GM08714 (cell line): ENCODE data around the gene FBXW7.

Experiments
- H3K4me3 ChIP-seq: fragments of 200-500 bp; sonication (Bioruptor generic); 2 replicates; pipeline ENCODE4 v1.5.1; 2014; ENCODE audit warnings: mild to moderate bottlenecking, low read length, inconsistent platforms
- ZNF274 ChIP-seq: IDR thresholded peaks from 2 replicates; pipeline ENCODE4 v1.6.1; 2012; ENCODE audit warnings: mild to moderate bottlenecking, low read depth, low read length

The FBXW7 gene

DNA sequence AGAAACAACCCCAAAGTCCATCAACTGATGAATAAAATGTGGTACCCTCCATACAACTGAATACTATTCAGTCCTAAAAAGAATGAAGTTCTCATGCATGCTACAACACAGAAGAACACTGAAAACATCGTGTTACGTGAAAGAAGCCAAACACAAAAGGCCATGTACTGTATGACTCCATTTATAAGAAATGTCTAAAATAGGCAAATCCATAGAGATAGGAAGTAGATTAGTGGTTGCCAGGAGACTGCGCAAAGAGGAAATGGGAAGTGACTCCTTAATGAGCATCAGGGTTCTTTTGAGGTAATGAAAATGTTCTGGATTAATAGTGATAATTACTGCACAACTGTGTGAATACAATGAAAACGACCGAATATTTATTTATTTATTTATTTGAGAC, 23.4 kb downstream of the FBXW7 start:
- H3K4me3 ChIP-seq: no peak overlapping the region
- TF ChIP-seq ZNF274: no peak

GRCh38 chr4:152510349-152511147, 25.3 kb downstream of the FBXW7 start:
- no peak for TF ChIP-seq ZNF274
- H3K4me3 ChIP-seq: peak overlapping the region; percentile 80

DNA sequence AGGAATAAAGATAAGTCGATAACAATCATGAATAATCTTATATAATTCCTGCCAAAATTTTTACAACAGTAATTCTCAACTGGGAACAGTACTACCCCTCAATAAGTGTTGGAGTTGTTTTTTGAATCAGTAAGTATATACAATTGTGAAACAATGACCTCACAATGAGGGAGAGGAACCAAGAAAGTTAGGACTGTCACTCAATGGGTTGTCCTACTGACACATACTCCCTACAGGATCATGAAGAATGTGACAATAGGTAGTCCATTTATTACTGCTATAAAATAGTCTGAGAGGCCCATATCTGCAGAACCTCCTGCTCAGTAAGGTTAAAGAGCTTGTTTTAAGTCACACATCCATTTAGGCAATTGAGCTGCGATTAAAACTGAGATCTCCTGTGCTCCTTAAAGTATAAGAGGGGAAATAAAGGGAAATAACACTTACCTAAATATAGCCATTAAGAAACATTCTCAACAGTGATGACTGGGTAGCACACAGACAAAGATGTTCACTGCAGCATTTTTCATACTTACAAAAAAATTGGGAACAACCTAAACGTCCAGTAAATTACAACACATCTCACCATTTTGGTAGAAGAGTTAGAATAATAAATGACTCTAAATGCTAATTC, 26.2 kb downstream of the FBXW7 start:
- no peak overlapping the region; the same call in 1 of the 2 replicates for H3K4me3 ChIP-seq
- no peak for TF ChIP-seq ZNF274

DNA sequence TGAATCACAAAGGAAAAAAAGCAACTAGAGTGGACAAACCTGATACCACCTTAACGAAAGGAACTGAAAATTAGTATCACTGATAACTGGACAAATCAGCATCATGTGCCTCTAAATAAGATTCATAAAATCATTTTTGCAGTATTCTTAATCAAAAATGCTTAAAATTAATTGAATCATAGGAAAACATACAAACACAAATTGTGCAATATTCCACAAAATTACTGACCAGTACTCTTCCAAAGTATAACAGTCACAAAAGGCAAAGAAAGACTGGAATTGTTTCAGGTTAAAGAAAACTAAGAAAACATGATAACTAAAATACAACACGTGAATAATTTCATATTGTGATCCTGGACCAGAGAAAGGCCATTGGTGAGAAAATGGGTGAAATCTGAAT, 27.1 kb downstream of the FBXW7 start:
- TF ChIP-seq ZNF274: no peak
- no peak overlapping the region for H3K4me3 ChIP-seq

GRCh38 chr4:152508386-152508785, 27.5 kb downstream of the FBXW7 start:
- no peak for TF ChIP-seq ZNF274
- no peak overlapping the region for H3K4me3 ChIP-seq

DNA sequence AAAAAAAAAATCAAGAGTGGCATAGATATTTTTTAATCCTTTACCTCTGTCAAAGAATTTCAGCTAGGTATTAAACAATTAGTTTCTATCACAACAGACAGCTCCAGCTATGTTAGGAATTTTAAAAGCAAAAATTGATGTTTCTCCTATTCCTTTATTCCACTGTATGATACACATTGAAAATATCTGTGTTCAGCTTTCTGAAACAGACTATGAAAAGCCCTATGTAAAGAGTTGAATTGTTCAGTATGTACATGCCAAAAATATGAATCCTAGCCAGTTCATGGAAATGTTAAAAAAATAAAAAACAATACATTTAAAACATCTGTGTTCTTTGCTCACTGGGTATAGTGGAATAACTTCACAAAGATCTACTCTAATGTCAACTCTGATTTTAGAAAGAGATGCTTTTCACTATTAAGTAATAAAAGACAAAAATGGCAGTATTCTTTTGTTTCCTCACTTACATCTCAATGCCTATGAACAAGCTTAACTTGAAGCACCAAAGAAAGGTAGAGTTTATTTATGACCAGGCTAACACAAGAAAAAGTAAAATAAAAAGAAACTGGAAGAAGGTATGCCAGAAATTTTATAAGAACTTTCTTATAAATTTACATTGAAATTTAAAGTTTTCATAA, 32.1 kb downstream of the FBXW7 start:
- no peak overlapping the region for H3K4me3 ChIP-seq
- no peak for TF ChIP-seq ZNF274

- no peak overlapping the region; the same call in 1 of the 2 replicates for H3K4me3 ChIP-seq
- TF ChIP-seq ZNF274: no peak
These were observed 33.9 kb downstream of the FBXW7 start for GRCh38 chr4:152501846-152502536.

- TF ChIP-seq ZNF274: no peak
- H3K4me3 ChIP-seq: no peak overlapping the region; the same call in 1 of the 2 replicates
These were observed 35.0 kb downstream of the FBXW7 start for GRCh38 chr4:152500800-152501434.

- no peak for TF ChIP-seq ZNF274
- H3K4me3 ChIP-seq: no peak overlapping the region
These were observed 35.6 kb downstream of the FBXW7 start for GRCh38 chr4:152500275-152500674.

GRCh38 chr4:152499344-152499743, 36.5 kb downstream of the FBXW7 start:
- TF ChIP-seq ZNF274: no peak
- H3K4me3 ChIP-seq: no peak overlapping the region; the same call in 1 of the 2 replicates

DNA sequence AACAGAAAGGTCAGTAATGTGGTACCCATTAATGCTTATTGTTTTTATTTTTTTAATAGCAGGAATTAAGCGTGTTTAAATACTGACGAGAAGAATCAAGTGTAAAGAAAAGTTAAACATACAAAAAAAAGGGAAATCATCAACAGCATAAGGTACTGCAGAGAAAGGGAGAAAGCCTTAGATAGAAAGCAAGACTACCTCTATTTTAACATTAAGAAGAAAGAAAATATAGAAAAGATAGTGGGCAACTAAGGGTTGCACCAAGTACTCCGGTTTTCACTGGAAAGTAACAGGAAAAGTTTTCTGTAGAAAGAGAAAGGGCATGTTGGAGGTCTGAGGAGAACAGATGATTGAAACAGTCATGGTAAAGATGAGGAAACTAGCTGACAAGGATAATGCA, 41.9 kb downstream of the FBXW7 start:
- no peak for TF ChIP-seq ZNF274
- H3K4me3 ChIP-seq: no peak overlapping the region

GRCh38 chr4:152488246-152488645, 47.6 kb downstream of the FBXW7 start:
- TF ChIP-seq ZNF274: no peak
- no peak overlapping the region for H3K4me3 ChIP-seq

DNA sequence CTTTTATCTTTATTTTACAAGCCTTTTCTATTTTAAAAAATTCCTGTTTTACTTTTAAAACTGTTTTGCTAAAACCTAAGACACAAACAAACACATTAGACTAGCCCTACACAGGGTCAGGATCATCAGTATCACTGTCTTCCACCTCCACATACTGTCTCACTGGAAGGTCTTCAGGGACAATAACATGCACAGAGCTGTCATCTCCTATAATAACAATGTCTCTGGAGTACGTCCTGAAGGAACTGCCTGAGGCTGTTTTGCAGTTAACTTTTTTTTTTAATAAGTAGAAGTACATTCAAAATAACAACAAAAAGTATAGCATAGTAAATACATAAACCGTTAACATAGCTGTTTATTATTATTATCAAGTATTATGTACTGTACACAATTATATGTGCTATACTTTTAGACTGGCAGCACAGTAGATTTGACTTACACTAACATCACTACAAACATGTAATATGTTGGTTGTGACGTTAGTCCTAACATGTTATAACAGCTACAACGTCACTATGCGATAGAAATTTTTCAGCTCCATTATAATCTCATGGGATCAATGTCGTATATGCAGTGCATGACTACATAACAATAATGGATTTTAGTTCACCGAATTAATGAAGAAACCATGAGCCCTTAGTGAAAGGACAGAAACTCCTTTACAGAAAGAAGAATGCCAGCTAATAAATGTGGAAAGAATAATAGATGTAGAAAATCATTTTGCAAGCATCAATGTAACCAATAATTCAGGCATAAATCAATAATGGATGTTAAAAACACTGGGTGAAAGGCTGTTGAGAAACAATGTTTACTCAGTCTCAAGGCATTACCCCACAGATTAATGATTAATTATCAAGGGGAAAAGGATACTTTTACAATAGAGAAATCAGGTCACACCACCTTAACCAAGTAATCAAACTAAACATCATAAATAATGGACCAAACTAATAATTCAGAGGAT, 49.2 kb downstream of the FBXW7 start:
- TF ChIP-seq ZNF274: no peak
- peak overlapping the region; percentile 46 for H3K4me3 ChIP-seq
